Measurements from ENCODE around the gene PRRG2.

Gene PRRG2

GRCh38 chr19:49544154-49544553 lies 37.0 kb upstream of the PRRG2 start:
- TF ChIP-seq REST (IDR thresholded peaks at IDR 0.05; ENCODE audit: insufficient read depth in 1 of 2, low read depth in 2 of 2, low read length in 2 of 2), result no peak
- no peak for TF ChIP-seq POLR2AphosphoS5 (IDR thresholded peaks at IDR 0.05; ENCODE audit: low read depth, low read length)
- no peak for TF ChIP-seq TAF1 (IDR thresholded peaks at IDR 0.05; ENCODE audit: borderline replicate concordance, insufficient read depth, low read length)
- TF ChIP-seq FOXP2 (optimal IDR thresholded peaks at IDR 0.05; ENCODE audit: borderline replicate concordance, extremely low read depth, extremely low read length, insufficient read depth), result no peak
- no peak for TF ChIP-seq SIN3A (IDR thresholded peaks at IDR 0.05; ENCODE audit: borderline replicate concordance, insufficient read depth, low read length)

GRCh38 chr19:49546825-49547565 lies 34.1 kb upstream of the PRRG2 start:
- TF ChIP-seq FOXP2 (optimal IDR thresholded peaks at IDR 0.05; ENCODE audit: borderline replicate concordance, extremely low read depth, extremely low read length, insufficient read depth) (no peak), SIN3A (IDR thresholded peaks at IDR 0.05; ENCODE audit: borderline replicate concordance, insufficient read depth, low read length) (no peak), TAF1 (IDR thresholded peaks at IDR 0.05; ENCODE audit: borderline replicate concordance, insufficient read depth, low read length) (no peak), REST (IDR thresholded peaks at IDR 0.05; ENCODE audit: insufficient read depth in 1 of 2, low read depth in 2 of 2, low read length in 2 of 2) (no peak), POLR2AphosphoS5 (IDR thresholded peaks at IDR 0.05; ENCODE audit: low read depth, low read length) (no peak)

- TF ChIP-seq REST (IDR thresholded peaks at IDR 0.05; ENCODE audit: insufficient read depth in 1 of 2, low read depth in 2 of 2, low read length in 2 of 2), result no peak
- TF ChIP-seq FOXP2 (optimal IDR thresholded peaks at IDR 0.05; ENCODE audit: borderline replicate concordance, extremely low read depth, extremely low read length, insufficient read depth), result no peak
- TF ChIP-seq TAF1 (IDR thresholded peaks at IDR 0.05; ENCODE audit: borderline replicate concordance, insufficient read depth, low read length), result no peak
- TF ChIP-seq SIN3A (IDR thresholded peaks at IDR 0.05; ENCODE audit: borderline replicate concordance, insufficient read depth, low read length), result no peak
- no peak for TF ChIP-seq POLR2AphosphoS5 (IDR thresholded peaks at IDR 0.05; ENCODE audit: low read depth, low read length)
Measured at GRCh38 chr19:49549045-49549444, 32.1 kb upstream of the PRRG2 start.

- TF ChIP-seq TAF1 (IDR thresholded peaks at IDR 0.05; ENCODE audit: borderline replicate concordance, insufficient read depth, low read length), result no peak
Measured at GRCh38 chr19:49551531-49551930, 29.6 kb upstream of the PRRG2 start.

- no peak for TF ChIP-seq SIN3A (IDR thresholded peaks at IDR 0.05; ENCODE audit: borderline replicate concordance, insufficient read depth, low read length)
- no peak for TF ChIP-seq FOXP2 (optimal IDR thresholded peaks at IDR 0.05; ENCODE audit: borderline replicate concordance, extremely low read depth, extremely low read length, insufficient read depth)
- TF ChIP-seq REST (IDR thresholded peaks at IDR 0.05; ENCODE audit: insufficient read depth in 1 of 2, low read depth in 2 of 2, low read length in 2 of 2), result no peak
- TF ChIP-seq POLR2AphosphoS5 (IDR thresholded peaks at IDR 0.05; ENCODE audit: low read depth, low read length), result no peak
- TF ChIP-seq TAF1 (IDR thresholded peaks at IDR 0.05; ENCODE audit: borderline replicate concordance, insufficient read depth, low read length), result no peak
Measured at GRCh38 chr19:49552749-49553148, 28.4 kb upstream of the PRRG2 start.

All from PFSK-1 (cell line).